ENCODE measurements around the gene IL36G. TPM values are rescaled to one million over a fixed set of nuclear protein-coding genes. Genes with fewer than 3 reads are reported as not detected.

The IL36G gene
- total RNA-seq, 1 experiment from 2014 or later: not detected

DNA sequence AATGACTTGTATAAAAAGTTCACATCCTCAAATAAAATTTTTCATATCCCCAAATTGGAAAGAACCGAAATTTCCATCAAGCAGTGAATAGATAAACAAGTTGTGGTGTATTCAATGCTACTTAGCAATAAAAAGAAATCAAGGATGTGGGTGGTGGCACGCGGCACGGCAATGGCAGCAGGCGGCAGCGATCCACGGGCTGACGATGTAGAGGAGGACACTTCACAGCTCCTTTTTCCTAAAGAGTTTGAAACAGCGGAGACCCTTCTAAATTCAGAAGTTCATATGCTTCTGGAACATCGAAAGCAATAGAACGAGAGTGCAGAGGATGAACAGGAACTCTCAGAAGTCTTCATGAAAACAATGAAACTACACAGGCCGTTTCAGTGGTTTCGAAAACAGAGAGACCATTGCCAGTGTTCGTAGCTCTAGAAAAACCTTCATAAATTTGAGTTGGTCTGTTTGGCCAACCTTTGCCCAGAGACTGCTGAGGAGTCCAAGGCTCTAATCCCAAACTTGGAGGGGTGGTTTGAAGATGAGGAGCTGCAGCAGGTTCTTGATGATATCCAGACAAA lies 17.6 kb downstream of the IL36G start:
- DNase-seq: no peak
- Histone ChIP-seq H3K27me3 (ENCODE audit: control insufficient read depth, insufficient read depth, low read length) (no peaks in the 10 kb centered on the region; the same call in 1 of the 2 replicates), H3K36me3 (replicated peaks; ENCODE audit: control insufficient read depth, insufficient read depth, low read length) (no peaks in the 10 kb centered on the region), H3K4me3 (ENCODE audit: insufficient read depth, low read depth, low read length) (no peak overlapping the region)

DNA sequence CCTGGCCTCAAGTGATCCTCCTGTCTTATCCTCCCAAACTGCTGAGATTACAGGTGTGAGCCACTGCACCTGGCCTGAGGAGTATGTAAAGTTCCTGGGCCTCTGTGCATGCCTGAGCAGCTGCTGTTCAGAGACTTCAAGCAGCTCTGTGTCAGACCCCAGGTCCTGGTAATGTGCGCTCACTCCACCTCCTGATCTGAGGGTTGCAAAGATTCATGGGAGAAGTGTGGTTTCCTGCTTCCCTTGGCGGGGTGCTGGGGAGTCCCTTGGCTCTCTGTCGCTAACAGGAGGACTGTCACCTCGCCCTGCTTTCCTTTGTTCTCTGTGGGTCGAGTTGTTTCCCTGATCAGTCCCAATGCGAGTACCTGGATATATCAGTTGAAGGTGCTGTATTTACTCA lies 18.8 kb downstream of the IL36G start:
- Histone ChIP-seq H3K36me3 (replicated peaks; ENCODE audit: control insufficient read depth, insufficient read depth, low read length) (no peaks in the 10 kb centered on the region), H3K4me3 (ENCODE audit: insufficient read depth, low read depth, low read length) (no peak overlapping the region), H3K27me3 (ENCODE audit: control insufficient read depth, insufficient read depth, low read length) (no peaks in the 10 kb centered on the region; the same call in 1 of the 2 replicates)
- no peak for DNase-seq

DNA sequence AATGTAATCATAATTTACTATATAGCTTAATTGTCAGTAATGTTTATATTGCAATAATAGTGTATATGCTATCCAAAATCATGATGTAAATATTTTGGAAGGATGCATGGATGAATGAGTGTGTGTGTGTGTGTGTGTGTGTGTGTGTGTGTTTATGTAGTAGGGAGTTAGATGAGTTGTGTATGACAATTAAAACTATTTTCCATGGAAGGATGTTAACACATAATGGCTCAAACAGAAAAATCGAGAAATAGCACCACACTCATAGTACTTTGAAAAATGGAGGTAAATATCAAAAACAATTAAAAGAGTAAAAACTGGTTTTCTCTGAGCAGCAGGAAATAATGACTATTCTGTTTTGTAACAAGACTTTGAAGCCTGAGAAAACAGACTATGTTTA lies 19.3 kb downstream of the IL36G start:
- no peak for DNase-seq
- no peaks in the 10 kb centered on the region for H3K36me3 ChIP-seq (replicated peaks; ENCODE audit: control insufficient read depth, insufficient read depth, low read length)
- H3K4me3 ChIP-seq (ENCODE audit: insufficient read depth, low read depth, low read length): no peak overlapping the region
- no peaks in the 10 kb centered on the region; the same call in 1 of the 2 replicates for H3K27me3 ChIP-seq (ENCODE audit: control insufficient read depth, insufficient read depth, low read length)

DNA sequence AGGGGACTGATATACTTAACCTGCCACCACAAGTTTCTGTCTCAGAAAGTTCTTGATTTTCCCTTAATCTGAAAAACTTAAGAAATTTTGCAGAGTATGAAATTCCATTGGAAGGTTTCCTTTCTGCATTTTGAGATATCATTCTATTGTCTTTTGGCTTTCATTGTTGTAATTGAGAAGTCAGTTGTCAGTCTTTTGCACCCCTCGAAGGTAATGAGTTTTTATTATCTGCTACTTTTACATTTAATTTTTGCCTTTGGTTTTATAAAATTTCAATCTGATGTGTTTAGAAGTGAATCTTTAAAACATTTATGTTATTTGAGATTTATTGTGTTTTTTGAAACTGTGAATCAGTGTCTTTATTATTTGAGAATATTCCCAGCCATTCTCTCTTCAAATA lies 22.6 kb downstream of the IL36G start:
- Histone ChIP-seq H3K4me3 (ENCODE audit: insufficient read depth, low read depth, low read length) (no peak overlapping the region), H3K36me3 (replicated peaks; ENCODE audit: control insufficient read depth, insufficient read depth, low read length) (no peaks in the 10 kb centered on the region), H3K27me3 (ENCODE audit: control insufficient read depth, insufficient read depth, low read length) (no peaks in the 10 kb centered on the region)
- no peak for DNase-seq

DNA sequence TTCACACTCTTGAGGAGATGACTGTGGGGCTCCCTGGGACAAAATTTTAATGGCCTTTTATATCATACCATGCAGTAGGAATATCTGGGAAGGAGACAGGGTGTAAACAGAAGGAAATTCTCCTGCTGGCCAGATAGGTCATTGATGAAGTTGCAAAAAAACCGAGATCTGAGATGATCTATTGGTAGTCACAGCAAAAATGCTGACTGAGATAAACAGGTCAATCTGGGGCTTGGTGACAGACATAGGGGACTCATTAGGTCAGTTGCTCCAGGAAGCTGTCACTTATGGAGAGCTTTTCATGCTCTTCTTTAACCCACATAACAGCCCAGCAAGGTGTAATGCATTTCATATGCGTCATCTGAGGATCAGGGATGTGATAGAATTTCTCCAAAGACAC lies 24.9 kb downstream of the IL36G start:
- Histone ChIP-seq H3K27me3 (ENCODE audit: control insufficient read depth, insufficient read depth, low read length) (no peaks in the 10 kb centered on the region), H3K36me3 (replicated peaks; ENCODE audit: control insufficient read depth, insufficient read depth, low read length) (no peaks in the 10 kb centered on the region)
- no peak for DNase-seq

DNA sequence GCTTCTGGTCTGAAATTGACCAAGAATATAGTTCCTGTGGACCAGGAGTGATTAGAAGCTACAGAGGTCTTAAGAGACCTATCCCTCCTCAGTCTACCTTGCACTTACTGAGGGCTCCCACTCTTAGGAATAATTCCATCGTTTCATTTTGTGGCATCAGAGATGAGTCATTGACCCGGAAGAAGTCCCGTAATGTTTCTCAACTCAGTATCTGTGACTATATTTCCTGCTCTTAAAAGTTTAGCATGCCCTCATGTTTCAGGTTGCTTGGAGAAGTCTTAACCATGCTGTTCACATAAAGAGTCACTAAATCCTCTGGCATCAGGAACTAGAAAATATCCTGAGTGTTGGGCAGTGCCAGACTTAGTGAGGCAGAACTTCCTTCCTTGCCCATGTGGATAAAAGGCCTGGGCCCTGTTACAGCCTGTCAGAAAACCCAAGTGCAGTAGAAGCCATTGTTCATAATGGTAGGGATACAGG lies 27.3 kb downstream of the IL36G start, which contains the start of gene IL36A:
Gene IL36A (plus strand): TSS at position 430 of the 480 bp plus-strand sequence. CDS start 413 bp downstream, outside the sequence.
- DNase-seq: no peak
- Histone ChIP-seq H3K4me3 (ENCODE audit: insufficient read depth, low read depth, low read length) (no peak within 1 kb of the TSS), H3K27me3 (ENCODE audit: control insufficient read depth, insufficient read depth, low read length) (no peaks in the 10 kb centered on the region), H3K36me3 (replicated peaks; ENCODE audit: control insufficient read depth, insufficient read depth, low read length) (no peaks in the 10 kb centered on the region)

More for the DNA sequence above, 24.9 kb downstream of the IL36G start:
- H3K4me3 ChIP-seq (ENCODE audit: insufficient read depth, low read depth, low read length): no peak overlapping the region

- H3K36me3 ChIP-seq (replicated peaks; ENCODE audit: control insufficient read depth, insufficient read depth, low read length): no peaks in the 10 kb centered on the region
- H3K4me3 ChIP-seq (ENCODE audit: insufficient read depth, low read depth, low read length): no peak overlapping the region
- H3K27me3 ChIP-seq (ENCODE audit: control insufficient read depth, insufficient read depth, low read length): no peaks in the 10 kb centered on the region
- DNase-seq: no peak
These were observed 29.4 kb downstream of the IL36G start for GRCh38 chr2:113007250-113007649.

- H3K36me3 ChIP-seq (replicated peaks; ENCODE audit: control insufficient read depth, insufficient read depth, low read length): no peaks in the 10 kb centered on the region
- DNase-seq: no peak
- no peak overlapping the region for H3K4me3 ChIP-seq (ENCODE audit: insufficient read depth, low read depth, low read length)
- no peaks in the 10 kb centered on the region for H3K27me3 ChIP-seq (ENCODE audit: control insufficient read depth, insufficient read depth, low read length)
These were observed 31.8 kb downstream of the IL36G start for GRCh38 chr2:113009622-113010021.

GRCh38 chr2:113010088-113010487 lies 32.3 kb downstream of the IL36G start:
- H3K4me3 ChIP-seq (ENCODE audit: insufficient read depth, low read depth, low read length): no peak overlapping the region
- no peak for DNase-seq
- H3K27me3 ChIP-seq (ENCODE audit: control insufficient read depth, insufficient read depth, low read length): no peaks in the 10 kb centered on the region
- no peaks in the 10 kb centered on the region for H3K36me3 ChIP-seq (replicated peaks; ENCODE audit: control insufficient read depth, insufficient read depth, low read length)

- Histone ChIP-seq H3K36me3 (replicated peaks; ENCODE audit: control insufficient read depth, insufficient read depth, low read length) (no peaks in the 10 kb centered on the region), H3K4me3 (ENCODE audit: insufficient read depth, low read depth, low read length) (no peak overlapping the region), H3K27me3 (ENCODE audit: control insufficient read depth, insufficient read depth, low read length) (no peaks in the 10 kb centered on the region)
- DNase-seq: no peak
These were observed 33.3 kb downstream of the IL36G start for GRCh38 chr2:113011108-113011507.

DNA sequence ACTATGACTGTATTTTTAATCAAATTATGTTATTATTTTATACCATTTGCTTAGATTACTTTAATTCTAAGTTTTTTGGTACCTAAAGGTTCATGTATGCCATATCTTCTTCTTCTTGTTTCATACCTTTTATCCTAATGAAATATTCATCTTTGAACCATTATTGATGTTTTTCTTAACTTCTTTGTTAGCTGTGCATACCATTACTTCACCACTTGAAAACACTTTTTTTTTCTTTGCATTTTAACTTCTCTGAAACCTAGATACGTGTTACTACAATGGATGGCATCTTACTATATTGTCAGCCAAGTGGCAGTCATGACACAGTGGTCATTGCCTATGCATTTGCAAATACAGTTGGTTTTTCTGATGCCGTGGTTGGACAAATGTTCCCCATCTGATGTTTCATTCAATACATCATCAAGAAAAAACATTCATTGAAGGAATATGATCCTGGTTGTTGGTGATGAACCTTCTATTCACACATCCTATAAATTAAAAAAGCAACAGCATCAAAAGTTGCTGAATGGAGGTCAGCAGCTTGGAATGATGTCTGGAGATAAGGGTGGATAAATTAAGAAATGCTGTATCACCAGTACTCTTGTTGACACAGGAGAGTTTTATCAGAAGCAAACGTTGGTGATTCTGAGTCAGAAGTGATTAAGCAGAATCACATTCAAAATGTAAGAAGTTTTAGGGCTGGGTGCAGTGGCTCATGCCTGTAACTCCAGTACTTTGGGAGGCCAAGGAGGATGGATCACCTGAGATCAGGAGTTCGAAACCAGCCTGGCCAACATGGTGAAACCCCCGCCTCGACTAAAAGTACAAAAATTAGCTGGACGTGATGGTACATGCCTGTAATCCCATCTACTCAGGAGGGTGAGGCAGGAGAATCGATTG lies 34.9 kb downstream of the IL36G start:
- Histone ChIP-seq H3K36me3 (replicated peaks; ENCODE audit: control insufficient read depth, insufficient read depth, low read length) (no peaks in the 10 kb centered on the region), H3K27me3 (ENCODE audit: control insufficient read depth, insufficient read depth, low read length) (no peaks in the 10 kb centered on the region), H3K4me3 (ENCODE audit: insufficient read depth, low read depth, low read length) (no peak overlapping the region)
- no peak for DNase-seq

- no peak overlapping the region for H3K4me3 ChIP-seq (ENCODE audit: insufficient read depth, low read depth, low read length)
- no peak for DNase-seq
- no peaks in the 10 kb centered on the region for H3K36me3 ChIP-seq (replicated peaks; ENCODE audit: control insufficient read depth, insufficient read depth, low read length)
- H3K27me3 ChIP-seq (ENCODE audit: control insufficient read depth, insufficient read depth, low read length): no peaks in the 10 kb centered on the region
These were observed 35.5 kb downstream of the IL36G start for GRCh38 chr2:113013336-113013661.

DNA sequence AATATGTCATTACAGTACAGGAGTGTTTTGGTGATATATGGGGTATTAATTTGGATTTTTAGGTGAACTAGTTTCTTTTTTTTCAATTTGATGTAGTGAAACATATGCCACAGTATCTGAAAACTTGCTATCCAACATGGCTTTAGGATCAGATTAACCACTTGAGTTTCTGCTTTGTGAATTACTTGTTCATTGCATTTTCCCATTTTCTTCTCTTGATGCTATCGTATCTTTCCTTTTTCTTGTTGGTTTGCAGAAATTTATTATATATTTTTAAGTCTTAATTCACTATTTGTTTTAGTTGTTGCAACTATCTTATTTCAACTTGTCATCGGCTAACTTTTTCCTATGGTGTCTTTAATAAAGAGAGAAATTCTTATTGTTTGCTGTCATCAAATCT lies 36.3 kb downstream of the IL36G start:
- H3K4me3 ChIP-seq (ENCODE audit: insufficient read depth, low read depth, low read length): no peak overlapping the region
- no peak for DNase-seq
- no peaks in the 10 kb centered on the region for H3K27me3 ChIP-seq (ENCODE audit: control insufficient read depth, insufficient read depth, low read length)
- no peaks in the 10 kb centered on the region for H3K36me3 ChIP-seq (replicated peaks; ENCODE audit: control insufficient read depth, insufficient read depth, low read length)

- no peaks in the 10 kb centered on the region for H3K27me3 ChIP-seq (ENCODE audit: control insufficient read depth, insufficient read depth, low read length)
- H3K4me3 ChIP-seq (ENCODE audit: insufficient read depth, low read depth, low read length): no peak overlapping the region
- H3K36me3 ChIP-seq (replicated peaks; ENCODE audit: control insufficient read depth, insufficient read depth, low read length): no peaks in the 10 kb centered on the region
- DNase-seq: no peak
These were observed 37.2 kb downstream of the IL36G start for GRCh38 chr2:113015042-113015441.

- Histone ChIP-seq H3K4me3 (ENCODE audit: insufficient read depth, low read depth, low read length) (no peak overlapping the region), H3K27me3 (ENCODE audit: control insufficient read depth, insufficient read depth, low read length) (no peaks in the 10 kb centered on the region), H3K36me3 (replicated peaks; ENCODE audit: control insufficient read depth, insufficient read depth, low read length) (no peaks in the 10 kb centered on the region)
- DNase-seq: no peak
These were observed 37.8 kb downstream of the IL36G start for GRCh38 chr2:113015655-113016054.

Measured in H7 (cell line).